ENCODE results near the gene CNBD2. TPM values are rescaled to one million over a fixed set of nuclear protein-coding genes. Genes with fewer than 3 reads are reported as not detected.

CNBD2 gene
- 2.2 and 4.5 TPM in 2 replicates for total RNA-seq (ENCODE audit: low replicate concordance)

DNA sequence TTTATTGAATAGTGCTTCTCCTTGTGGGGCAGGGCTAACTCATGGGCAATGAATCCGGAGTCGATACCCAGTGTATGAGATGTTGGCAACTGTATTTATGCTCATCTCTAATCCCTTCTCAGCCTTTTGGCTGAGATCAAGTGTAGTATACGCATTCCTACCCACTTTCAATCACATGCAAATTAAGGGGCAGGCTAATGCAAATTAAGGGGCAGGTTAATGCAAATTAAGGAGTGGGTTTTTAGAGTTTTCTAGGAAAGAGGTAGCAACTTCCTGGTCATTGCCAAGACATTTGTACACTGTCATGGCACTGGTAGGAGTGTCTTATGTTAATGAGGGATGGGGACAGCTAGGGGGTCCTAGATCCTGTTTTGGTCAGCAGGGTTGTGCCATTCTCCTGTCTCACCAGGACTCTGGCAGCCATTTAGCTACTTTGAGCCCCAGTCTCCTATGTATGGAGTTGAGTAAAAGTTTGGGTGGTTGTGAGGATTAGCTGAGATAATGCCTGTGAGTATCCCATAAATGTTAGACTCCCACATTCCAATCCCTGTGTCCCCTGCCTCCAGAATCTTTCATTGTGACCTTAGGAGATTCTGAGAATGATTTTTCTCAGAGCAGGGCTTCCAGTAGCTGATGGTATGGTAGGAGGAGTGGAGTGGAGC, at the start of gene CNBD2:
CNBD2 (plus strand) TSS at position 612 of the 662 bp plus-strand sequence. CDS start 173 bp downstream, outside the sequence.
- H3K4me3 ChIP-seq (ENCODE audit: low read depth, low read length): no peak within 1 kb of the TSS
- TF ChIP-seq, protein P1, sequence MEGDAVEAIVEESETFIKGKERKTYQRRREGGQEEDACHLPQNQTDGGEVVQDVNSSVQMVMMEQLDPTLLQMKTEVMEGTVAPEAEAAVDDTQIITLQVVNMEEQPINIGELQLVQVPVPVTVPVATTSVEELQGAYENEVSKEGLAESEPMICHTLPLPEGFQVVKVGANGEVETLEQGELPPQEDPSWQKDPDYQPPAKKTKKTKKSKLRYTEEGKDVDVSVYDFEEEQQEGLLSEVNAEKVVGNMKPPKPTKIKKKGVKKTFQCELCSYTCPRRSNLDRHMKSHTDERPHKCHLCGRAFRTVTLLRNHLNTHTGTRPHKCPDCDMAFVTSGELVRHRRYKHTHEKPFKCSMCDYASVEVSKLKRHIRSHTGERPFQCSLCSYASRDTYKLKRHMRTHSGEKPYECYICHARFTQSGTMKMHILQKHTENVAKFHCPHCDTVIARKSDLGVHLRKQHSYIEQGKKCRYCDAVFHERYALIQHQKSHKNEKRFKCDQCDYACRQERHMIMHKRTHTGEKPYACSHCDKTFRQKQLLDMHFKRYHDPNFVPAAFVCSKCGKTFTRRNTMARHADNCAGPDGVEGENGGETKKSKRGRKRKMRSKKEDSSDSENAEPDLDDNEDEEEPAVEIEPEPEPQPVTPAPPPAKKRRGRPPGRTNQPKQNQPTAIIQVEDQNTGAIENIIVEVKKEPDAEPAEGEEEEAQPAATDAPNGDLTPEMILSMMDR (IDR thresholded peaks at IDR 0.05; ENCODE audit: insufficient read depth, low read length): no peak
- no peak for DNase-seq (ENCODE audit: low read depth)

DNA sequence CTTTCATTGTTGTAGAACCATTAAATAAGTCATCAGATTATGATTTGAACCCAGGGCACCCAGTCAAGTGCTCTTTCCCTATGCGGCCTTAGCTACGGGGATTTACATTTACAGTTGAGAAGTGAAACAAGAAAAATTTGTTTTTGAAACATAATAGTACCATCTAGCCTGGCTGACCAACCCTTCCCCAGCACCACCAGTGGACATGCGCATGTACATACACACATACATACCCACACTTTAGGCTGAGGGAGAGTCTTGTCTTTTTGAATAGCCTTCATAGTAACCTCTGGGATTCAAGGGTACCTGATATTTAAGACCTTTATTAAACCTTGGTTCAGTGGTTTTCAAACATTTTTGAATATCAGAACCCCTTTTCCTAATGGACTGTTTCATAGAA, 47.9 kb upstream of the CNBD2 start:
- TF ChIP-seq, protein P1 (IDR thresholded peaks at IDR 0.05; ENCODE audit: insufficient read depth, low read length): no peak
- DNase-seq (ENCODE audit: low read depth): no peak
- H3K4me3 ChIP-seq (ENCODE audit: low read depth, low read length): no peak overlapping the region

DNA sequence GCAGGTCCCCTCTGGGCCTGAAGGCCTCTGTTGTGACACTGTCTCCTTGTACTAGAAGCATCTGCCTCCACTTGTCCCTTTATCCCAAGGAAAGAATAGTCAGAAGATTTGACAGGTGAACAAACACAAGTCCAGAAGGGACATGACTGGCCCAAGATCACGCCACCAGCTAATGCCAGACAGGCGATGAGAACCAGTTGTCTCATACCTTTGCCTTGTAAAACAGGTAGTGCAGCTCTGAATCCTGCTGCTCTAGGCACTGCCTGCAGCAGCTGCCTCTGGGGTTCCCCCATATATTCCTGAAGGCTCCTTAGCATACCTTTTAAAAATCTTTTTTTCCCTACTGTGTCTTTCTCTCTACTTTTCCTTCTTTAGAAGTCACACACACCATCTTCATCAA, 39.1 kb upstream of the CNBD2 start:
- TF ChIP-seq, protein P1 (IDR thresholded peaks at IDR 0.05; ENCODE audit: insufficient read depth, low read length): no peak
- no peak for DNase-seq (ENCODE audit: low read depth)
- H3K4me3 ChIP-seq (ENCODE audit: low read depth, low read length): no peak overlapping the region

DNA sequence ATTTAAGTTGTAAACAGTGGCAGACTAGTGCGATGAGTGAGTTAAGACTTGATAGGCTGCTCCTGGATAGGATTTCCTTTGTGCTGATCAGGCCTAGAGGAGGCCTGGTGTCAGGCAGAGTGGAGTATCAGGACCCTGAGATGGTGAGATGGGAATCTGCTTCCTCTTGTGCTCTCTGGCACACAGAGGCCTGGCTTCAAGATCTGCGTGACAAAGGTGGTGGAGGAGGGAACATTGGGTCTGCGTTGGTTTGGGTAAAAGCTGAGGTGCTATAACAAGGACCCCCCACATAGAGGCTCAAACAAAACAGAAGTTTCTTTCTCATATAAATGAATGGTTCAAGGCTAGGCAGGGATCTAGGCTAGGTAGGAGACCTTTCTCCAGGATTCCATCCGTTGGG, 34.3 kb upstream of the CNBD2 start:
- TF ChIP-seq, protein P1 (IDR thresholded peaks at IDR 0.05; ENCODE audit: insufficient read depth, low read length): no peak
- no peak overlapping the region for H3K4me3 ChIP-seq (ENCODE audit: low read depth, low read length)
- no peak for DNase-seq (ENCODE audit: low read depth)

DNA sequence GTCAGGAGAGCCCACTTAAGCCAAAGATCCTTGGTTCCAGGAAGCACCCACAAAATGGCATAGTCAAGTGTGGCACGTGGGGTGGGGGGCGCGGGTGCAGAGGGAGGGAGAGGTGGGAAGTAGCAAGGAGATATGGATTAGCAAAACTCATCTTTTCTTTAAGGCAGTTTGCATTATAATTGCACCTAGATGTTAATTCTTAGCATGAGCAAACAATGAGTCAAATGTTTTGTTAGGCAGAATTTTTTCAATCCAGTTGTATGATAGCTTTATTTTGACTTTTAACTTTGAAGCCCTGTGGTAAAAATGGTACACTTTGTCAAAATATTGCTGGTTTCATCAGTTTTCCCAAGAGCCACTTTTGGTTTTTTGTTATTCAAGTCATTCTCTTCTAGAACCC, 29.1 kb upstream of the CNBD2 start:
- no peak overlapping the region for H3K4me3 ChIP-seq (ENCODE audit: low read depth, low read length)
- TF ChIP-seq, protein P1 (IDR thresholded peaks at IDR 0.05; ENCODE audit: insufficient read depth, low read length): no peak
- no peak for DNase-seq (ENCODE audit: low read depth)

DNA sequence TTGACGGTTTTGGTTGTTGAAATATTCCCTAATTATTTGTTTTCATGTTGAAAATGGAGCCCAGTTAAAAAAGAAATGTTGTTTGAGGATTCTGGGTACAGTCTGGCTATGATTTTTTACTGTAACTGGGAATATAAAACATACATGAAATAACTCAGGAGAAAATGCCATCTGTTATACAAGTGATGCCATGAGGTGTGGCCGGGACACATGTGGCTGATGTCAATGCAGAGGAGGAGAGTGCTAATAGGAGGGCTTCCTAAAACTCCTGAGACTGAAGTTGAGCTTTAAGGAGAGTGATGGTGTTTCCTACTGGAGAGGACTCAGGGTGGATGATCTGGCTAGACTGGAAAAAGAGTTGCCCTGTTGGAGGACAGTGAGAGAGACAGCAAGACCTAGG, 26.8 kb upstream of the CNBD2 start:
- H3K4me3 ChIP-seq (ENCODE audit: low read depth, low read length): no peak overlapping the region
- no peak for DNase-seq (ENCODE audit: low read depth)
- TF ChIP-seq, protein P1 (IDR thresholded peaks at IDR 0.05; ENCODE audit: insufficient read depth, low read length): no peak

DNA sequence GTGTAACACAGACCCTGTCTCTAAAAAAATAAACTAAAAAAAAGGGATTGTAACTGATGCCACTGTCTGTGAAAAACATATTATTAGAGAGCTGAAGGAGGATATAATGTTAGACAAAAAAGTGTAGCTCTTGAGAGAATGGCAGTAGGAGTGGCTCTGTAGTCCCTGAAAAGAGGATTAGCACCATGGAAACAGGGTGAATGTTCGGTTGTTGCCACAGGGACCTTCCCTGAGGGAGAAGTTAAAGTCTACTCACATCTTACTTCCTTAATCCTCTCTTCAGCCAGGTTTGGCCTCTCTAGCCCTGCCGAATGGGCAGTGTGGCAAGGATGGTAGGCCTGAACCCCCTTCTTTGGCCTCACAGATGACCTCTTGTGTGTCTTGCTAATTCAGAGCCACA, 26.1 kb upstream of the CNBD2 start:
- H3K4me3 ChIP-seq (ENCODE audit: low read depth, low read length): no peak overlapping the region
- TF ChIP-seq, protein P1 (IDR thresholded peaks at IDR 0.05; ENCODE audit: insufficient read depth, low read length): no peak
- no peak for DNase-seq (ENCODE audit: low read depth)
